Activated T-cell treated with anti-CD3 and anti-CD28 coated beads, Interleukin-2, amount 50 U/mL, for 4 hours (primary cell): ENCODE measurements around the gene CHST12. TPM values are rescaled to one million over a fixed set of nuclear protein-coding genes. Genes with fewer than 3 reads are reported as not detected.

Experiments used
- ATAC-seq, 2 donors: fragments of 200-7000 bp; cut with Tn5 transposase; one replicate each; pipeline ENCODE4 v1.10.0; 2021
- DNase-seq: peaks from one replicate; pipeline ENCODE4 v3.0.0-alpha.2; 2020
- H3K27me3 Mint-ChIP-seq: one replicate; pipeline ENCODE4 v1.8.0; 2021; ENCODE audit warnings: low read depth, mixed read lengths
- H3K36me3 Mint-ChIP-seq: one replicate; pipeline ENCODE4 v1.8.0; 2022; ENCODE audit warnings: mixed read lengths; ENCODE audit not compliant: insufficient read depth
- H3K4me1 Mint-ChIP-seq: one replicate; pipeline ENCODE4 v1.8.0; 2021; ENCODE audit warnings: low read depth, mixed read lengths
- H3K4me3 Mint-ChIP-seq: one replicate; pipeline ENCODE4 v1.8.0; 2021; ENCODE audit warnings: mild to moderate bottlenecking, moderate library complexity, mixed read lengths
- H3K9me3 Mint-ChIP-seq: one replicate; pipeline ENCODE4 v1.8.0; 2021; ENCODE audit warnings: mixed read lengths
- total RNA-seq, 3 donors: library from RNA; stranded (reverse); gene quantifications; one replicate each; pipeline ENCODE4 v1.2.1, GENCODE V29; 2021

The CHST12 gene
- total RNA-seq, 3 donors from 2014 or later = 4.9 to 6.5 (median 5.9) TPM

GRCh38 chr7:2425749-2426148 lies 22.3 kb downstream of the CHST12 start:
- Mint-ChIP-seq H3K4me3 (no peak overlapping the region), H3K9me3 (peaks cover under 1% of the 10 kb centered on the region), H3K36me3 (peaks cover 2% of the 10 kb centered on the region), H3K27me3 (no peaks in the 10 kb centered on the region), H3K4me1 (peaks cover 10% of the 10 kb centered on the region)
- no peak for ATAC-seq
- no peak for DNase-seq

- Mint-ChIP-seq H3K36me3 (peaks cover 6% of the 10 kb centered on the region), H3K4me1 (peaks cover 10% of the 10 kb centered on the region), H3K27me3 (no peaks in the 10 kb centered on the region), H3K9me3 (peaks cover 5% of the 10 kb centered on the region), H3K4me3 (no peak overlapping the region)
- peak; percentile 23 for DNase-seq
- peak in 1 of 2 donors; percentile 55 for ATAC-seq
These were observed 28.0 kb downstream of the CHST12 start for GRCh38 chr7:2431260-2431867.

- Mint-ChIP-seq H3K27me3 (no peaks in the 10 kb centered on the region), H3K4me3 (no peak overlapping the region), H3K4me1 (peaks cover 8% of the 10 kb centered on the region), H3K9me3 (peaks cover 5% of the 10 kb centered on the region), H3K36me3 (peaks cover 9% of the 10 kb centered on the region)
- ATAC-seq = no peak
- no peak for DNase-seq
These were observed 29.7 kb downstream of the CHST12 start for GRCh38 chr7:2432910-2433712.

- Mint-ChIP-seq H3K27me3 (no peaks in the 10 kb centered on the region), H3K4me3 (no peak overlapping the region), H3K4me1 (peaks cover 8% of the 10 kb centered on the region), H3K36me3 (peaks cover 9% of the 10 kb centered on the region), H3K9me3 (peaks cover 5% of the 10 kb centered on the region)
- ATAC-seq (no peak), DNase-seq (no peak)
These were observed 30.5 kb downstream of the CHST12 start for GRCh38 chr7:2433713-2434550.

GRCh38 chr7:2435146-2435545 lies 31.7 kb downstream of the CHST12 start:
- no peaks in the 10 kb centered on the region for H3K27me3 Mint-ChIP-seq
- ATAC-seq (no peak), DNase-seq (no peak)
- H3K4me3 Mint-ChIP-seq = no peak overlapping the region
- H3K9me3 Mint-ChIP-seq = peaks cover 5% of the 10 kb centered on the region
- peaks cover 9% of the 10 kb centered on the region for H3K36me3 Mint-ChIP-seq
- peaks cover 7% of the 10 kb centered on the region for H3K4me1 Mint-ChIP-seq

- peaks cover 4% of the 10 kb centered on the region for H3K36me3 Mint-ChIP-seq
- ATAC-seq = no peak
- no peak for DNase-seq
- no peaks in the 10 kb centered on the region for H3K27me3 Mint-ChIP-seq
- no peak overlapping the region for H3K4me3 Mint-ChIP-seq
- H3K9me3 Mint-ChIP-seq = no peaks in the 10 kb centered on the region
- peaks cover 9% of the 10 kb centered on the region for H3K4me1 Mint-ChIP-seq
These were observed 33.1 kb downstream of the CHST12 start for GRCh38 chr7:2436341-2437104.

DNA sequence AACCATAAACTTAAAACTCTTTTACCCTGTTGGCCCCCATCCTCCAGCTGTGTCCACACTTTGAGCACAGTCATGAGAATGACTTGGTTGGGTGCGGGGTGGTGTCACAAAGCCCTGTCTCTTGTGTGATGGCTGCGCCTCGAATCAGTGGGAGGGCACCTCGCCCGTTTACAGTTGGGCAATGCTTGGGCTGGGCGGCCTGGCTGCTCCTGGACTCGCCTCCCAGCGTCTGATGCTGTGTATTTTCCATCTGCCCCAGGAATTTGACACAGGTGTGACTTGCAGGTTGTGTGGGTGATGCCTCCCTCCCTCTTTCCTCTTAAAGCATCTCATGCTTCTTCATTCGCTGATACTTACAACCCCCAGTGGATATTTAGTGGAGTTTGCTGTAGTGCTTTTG lies 33.7 kb downstream of the CHST12 start:
- ATAC-seq (no peak), DNase-seq (no peak)
- Mint-ChIP-seq H3K4me1 (peaks cover 6% of the 10 kb centered on the region), H3K9me3 (no peaks in the 10 kb centered on the region), H3K4me3 (no peak overlapping the region), H3K27me3 (no peaks in the 10 kb centered on the region), H3K36me3 (peaks cover 4% of the 10 kb centered on the region)

- H3K36me3 Mint-ChIP-seq = peaks cover 4% of the 10 kb centered on the region
- no peaks in the 10 kb centered on the region for H3K27me3 Mint-ChIP-seq
- DNase-seq = no peak
- H3K4me3 Mint-ChIP-seq = no peak overlapping the region
- H3K9me3 Mint-ChIP-seq = no peaks in the 10 kb centered on the region
- no peak for ATAC-seq
- H3K4me1 Mint-ChIP-seq = peaks cover 6% of the 10 kb centered on the region
These were observed 34.2 kb downstream of the CHST12 start for GRCh38 chr7:2437537-2438148.

DNA sequence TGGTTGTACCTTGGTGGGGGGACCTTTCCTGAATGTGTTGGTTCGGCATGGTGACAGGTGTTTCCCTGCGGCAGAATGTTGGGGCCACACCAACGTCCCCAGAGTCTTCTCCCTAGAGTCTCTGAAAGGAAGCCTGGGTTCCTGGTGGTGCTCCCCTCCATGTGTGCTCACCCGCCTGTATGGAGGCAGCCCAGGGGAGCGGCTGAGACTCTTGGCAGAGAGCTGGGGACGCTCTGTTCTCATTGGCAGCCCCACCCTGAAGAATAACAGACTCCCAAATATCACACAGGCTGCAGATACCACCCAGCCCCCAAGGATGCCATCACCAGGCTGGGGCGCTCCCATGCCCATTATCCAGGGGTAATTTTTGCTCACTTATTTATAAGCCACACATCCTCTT lies 34.8 kb downstream of the CHST12 start:
- Mint-ChIP-seq H3K36me3 (peaks cover 4% of the 10 kb centered on the region), H3K4me1 (peaks cover 6% of the 10 kb centered on the region), H3K4me3 (no peak overlapping the region), H3K9me3 (no peaks in the 10 kb centered on the region), H3K27me3 (no peaks in the 10 kb centered on the region)
- ATAC-seq (no peak), DNase-seq (no peak)

DNA sequence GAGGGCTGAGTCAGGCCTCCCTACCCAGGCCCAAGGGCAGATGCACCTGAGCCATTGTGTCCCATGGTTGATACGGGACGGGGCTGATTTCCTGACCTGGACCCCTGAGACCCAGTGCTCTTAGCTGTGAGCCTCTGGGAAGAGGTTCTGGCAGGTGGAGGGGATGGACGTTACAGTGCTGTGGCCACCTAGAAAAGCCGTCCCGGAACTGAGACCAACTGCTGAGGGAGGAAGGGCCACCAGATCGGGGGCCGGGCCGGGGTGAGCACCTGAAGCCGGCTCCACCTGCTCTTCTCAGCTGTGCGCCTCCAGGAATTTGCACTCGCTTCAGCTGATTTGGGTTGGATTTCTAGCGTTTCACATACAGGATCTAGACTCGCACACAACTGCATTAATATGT lies 35.4 kb downstream of the CHST12 start:
- Mint-ChIP-seq H3K4me3 (no peak overlapping the region), H3K36me3 (peaks cover 4% of the 10 kb centered on the region), H3K9me3 (no peaks in the 10 kb centered on the region), H3K27me3 (no peaks in the 10 kb centered on the region), H3K4me1 (peaks cover 6% of the 10 kb centered on the region)
- DNase-seq (no peak), ATAC-seq (no peak)

- DNase-seq (no peak), ATAC-seq (no peak)
- H3K4me1 Mint-ChIP-seq = peaks cover 6% of the 10 kb centered on the region
- H3K27me3 Mint-ChIP-seq = no peaks in the 10 kb centered on the region
- H3K9me3 Mint-ChIP-seq = no peaks in the 10 kb centered on the region
- H3K36me3 Mint-ChIP-seq = peaks cover 2% of the 10 kb centered on the region
- no peak overlapping the region for H3K4me3 Mint-ChIP-seq
These were observed 37.3 kb downstream of the CHST12 start for GRCh38 chr7:2440608-2441245.

DNA sequence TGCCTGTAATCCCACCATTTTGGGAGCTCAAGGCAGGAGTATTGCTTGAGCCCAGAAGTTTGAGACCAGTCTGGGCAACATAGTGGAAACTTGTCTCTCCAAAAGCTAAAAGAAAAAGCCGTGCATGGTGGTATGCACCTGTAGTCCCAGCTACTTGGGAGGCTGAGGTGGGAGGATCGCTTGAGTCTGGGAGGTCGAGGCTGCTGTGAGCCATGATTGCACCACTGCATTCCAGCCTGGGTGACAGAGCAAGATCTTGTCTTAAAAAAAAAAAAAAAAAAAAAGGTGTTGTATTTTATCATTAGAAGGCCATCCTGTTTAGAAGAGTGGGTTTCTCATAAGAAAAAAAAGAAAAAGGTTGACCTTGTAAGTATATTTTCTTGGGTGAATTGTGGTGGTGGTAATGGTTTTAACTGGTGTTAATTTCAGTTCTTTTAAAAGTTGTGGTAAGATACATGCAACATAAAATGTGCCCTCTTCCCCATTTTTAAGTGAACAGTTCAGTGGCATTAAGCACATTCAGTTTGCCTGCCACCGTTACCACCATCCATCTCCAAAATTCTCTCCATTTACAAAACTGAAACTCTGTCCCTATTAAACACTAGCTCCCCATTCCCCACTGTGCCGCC lies 38.1 kb downstream of the CHST12 start:
- Mint-ChIP-seq H3K4me3 (no peak overlapping the region), H3K9me3 (no peaks in the 10 kb centered on the region), H3K36me3 (peaks cover 2% of the 10 kb centered on the region), H3K4me1 (peaks cover 6% of the 10 kb centered on the region), H3K27me3 (no peaks in the 10 kb centered on the region)
- ATAC-seq (no peak), DNase-seq (no peak)

DNA sequence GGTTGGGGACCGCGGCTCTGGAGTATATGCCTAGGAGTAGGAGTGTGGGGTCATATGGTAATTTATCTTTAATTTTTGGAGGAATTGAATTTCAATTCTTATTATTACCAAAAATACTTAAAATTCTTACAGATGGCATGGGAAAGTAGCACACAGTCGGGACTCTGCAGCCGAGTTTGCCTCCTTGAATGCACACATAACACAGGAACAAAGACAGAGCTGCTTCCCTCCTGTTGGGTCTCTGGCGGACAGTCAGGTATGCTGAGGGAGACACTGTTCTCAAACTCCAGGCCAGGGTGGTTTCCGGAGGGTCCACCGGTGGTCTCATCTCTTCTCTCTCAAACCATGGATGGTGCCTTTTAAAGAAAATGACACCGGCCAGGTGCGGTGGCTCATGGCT lies 40.1 kb downstream of the CHST12 start:
- H3K36me3 Mint-ChIP-seq = no peaks in the 10 kb centered on the region
- DNase-seq = no peak

More for the DNA sequence above, 40.1 kb downstream of the CHST12 start:
- Mint-ChIP-seq H3K4me3 (no peak overlapping the region), H3K4me1 (peaks cover 6% of the 10 kb centered on the region), H3K9me3 (no peaks in the 10 kb centered on the region), H3K27me3 (no peaks in the 10 kb centered on the region)
- ATAC-seq = no peak
